Measurements from ENCODE around the gene ATE1.
"Not testable (repeated sequence)": the region's sequence is repeated elsewhere in the genome, so short reads cannot be mapped to it uniquely, and the experiment has no call there.

The ATE1 gene

DNA sequence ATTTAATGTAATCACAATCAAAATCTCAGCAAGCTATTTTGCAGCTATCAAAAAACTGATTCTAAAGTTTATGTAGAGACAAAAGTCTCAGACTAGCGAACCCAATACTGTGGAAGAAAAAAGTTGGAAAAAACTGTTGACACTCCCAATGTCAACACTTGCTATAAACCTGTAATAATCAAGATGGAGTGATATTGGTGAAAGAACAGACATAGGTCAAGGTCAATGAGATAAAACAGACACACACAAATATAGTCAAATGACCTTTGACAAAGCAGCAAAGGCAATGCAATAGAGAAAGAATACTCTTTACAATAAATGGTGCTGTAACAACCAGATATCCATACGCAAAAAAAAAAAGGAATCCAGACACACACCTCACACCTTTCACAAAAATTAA lies 84.5 kb downstream of the ATE1 start:
- Mint-ChIP-seq H3K9me3 (peaks cover 22% of the 10 kb centered on the region), H3K27ac (no peak overlapping the region), H3K36me3 (ENCODE audit: low read depth) (peaks cover 37% of the 10 kb centered on the region), H3K4me1 (ENCODE audit: low read depth) (peaks cover 13% of the 10 kb centered on the region), H3K27me3 (ENCODE audit: low read depth) (no peaks in the 10 kb centered on the region), H3K4me3 (no peak overlapping the region)
- DNase-seq (ENCODE audit: low spot score) = no peak

DNA sequence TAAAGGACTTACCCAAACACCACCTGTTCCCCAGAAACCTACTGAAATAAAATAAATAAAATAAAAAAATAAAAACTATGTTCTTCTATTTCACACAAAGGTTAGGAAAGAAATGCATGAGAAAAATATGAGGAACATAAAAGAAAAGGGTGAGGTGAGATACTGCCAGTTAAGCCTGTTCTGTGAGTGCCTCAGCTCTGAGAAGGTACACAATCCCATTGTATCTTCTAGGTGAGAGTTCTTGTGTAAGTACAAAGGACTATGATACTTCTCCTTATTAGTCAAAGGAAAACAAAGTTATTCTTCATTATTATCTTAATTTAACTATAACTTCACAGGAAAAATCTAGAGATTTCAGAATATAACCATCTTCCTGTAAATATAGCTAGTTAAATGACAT lies 86.0 kb downstream of the ATE1 start:
- no peak overlapping the region for H3K27ac Mint-ChIP-seq
- H3K9me3 Mint-ChIP-seq = peaks cover 22% of the 10 kb centered on the region
- H3K36me3 Mint-ChIP-seq (ENCODE audit: low read depth) = peaks cover 34% of the 10 kb centered on the region
- no peak overlapping the region for H3K4me3 Mint-ChIP-seq
- H3K27me3 Mint-ChIP-seq (ENCODE audit: low read depth) = no peaks in the 10 kb centered on the region
- DNase-seq (ENCODE audit: low spot score) = no peak
- H3K4me1 Mint-ChIP-seq (ENCODE audit: low read depth) = peaks cover 13% of the 10 kb centered on the region

DNA sequence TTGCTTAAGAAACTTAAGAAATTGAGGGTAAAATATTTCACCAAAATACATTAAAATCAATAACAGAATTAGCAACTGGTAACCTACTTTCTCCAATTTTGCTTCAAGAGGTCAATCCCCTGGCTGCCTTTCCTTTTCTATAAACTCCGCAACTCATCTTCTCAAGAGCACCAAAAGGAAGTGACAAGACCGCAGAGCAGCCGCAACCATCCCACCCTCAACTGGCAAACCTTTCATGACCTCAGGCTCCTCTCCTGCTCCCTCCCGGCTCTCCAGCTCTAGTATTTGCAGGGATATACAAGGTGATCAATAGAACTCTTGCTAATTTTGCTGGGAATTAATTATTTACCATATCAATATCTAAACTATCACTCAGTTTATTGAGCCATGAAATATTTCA lies 88.9 kb downstream of the ATE1 start:
- H3K4me3 Mint-ChIP-seq = no peak overlapping the region
- no peak overlapping the region for H3K27ac Mint-ChIP-seq
- no peak for DNase-seq (ENCODE audit: low spot score)
- H3K36me3 Mint-ChIP-seq (ENCODE audit: low read depth) = peaks cover 11% of the 10 kb centered on the region
- H3K9me3 Mint-ChIP-seq = peaks cover 3% of the 10 kb centered on the region
- peaks cover 5% of the 10 kb centered on the region for H3K4me1 Mint-ChIP-seq (ENCODE audit: low read depth)
- H3K27me3 Mint-ChIP-seq (ENCODE audit: low read depth) = no peaks in the 10 kb centered on the region

DNA sequence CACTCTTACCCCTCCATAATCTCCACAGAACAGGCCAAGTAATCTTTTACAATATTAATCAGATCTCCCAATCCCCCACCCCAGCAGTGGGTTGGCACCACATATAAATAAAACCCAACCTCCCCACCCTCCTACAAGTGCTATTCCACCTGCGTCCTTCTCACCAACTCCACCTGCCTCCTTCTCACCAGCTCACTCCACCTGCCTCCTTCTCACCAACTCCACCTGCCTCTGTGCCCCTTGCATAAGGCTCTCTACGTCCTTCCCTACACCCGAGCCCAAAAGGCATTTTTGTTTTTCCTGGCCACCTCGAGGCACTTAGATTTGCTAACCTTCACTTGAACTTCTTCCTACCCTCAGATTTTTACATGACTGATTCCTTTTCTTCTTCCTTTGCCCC lies 89.7 kb downstream of the ATE1 start:
- DNase-seq (ENCODE audit: low spot score) = no peak
- H3K4me1 Mint-ChIP-seq (ENCODE audit: low read depth) = peaks cover 5% of the 10 kb centered on the region
- no peak overlapping the region for H3K4me3 Mint-ChIP-seq
- no peaks in the 10 kb centered on the region for H3K27me3 Mint-ChIP-seq (ENCODE audit: low read depth)
- no peaks in the 10 kb centered on the region for H3K9me3 Mint-ChIP-seq
- H3K36me3 Mint-ChIP-seq (ENCODE audit: low read depth) = peaks cover 9% of the 10 kb centered on the region
- H3K27ac Mint-ChIP-seq = no peak overlapping the region

DNA sequence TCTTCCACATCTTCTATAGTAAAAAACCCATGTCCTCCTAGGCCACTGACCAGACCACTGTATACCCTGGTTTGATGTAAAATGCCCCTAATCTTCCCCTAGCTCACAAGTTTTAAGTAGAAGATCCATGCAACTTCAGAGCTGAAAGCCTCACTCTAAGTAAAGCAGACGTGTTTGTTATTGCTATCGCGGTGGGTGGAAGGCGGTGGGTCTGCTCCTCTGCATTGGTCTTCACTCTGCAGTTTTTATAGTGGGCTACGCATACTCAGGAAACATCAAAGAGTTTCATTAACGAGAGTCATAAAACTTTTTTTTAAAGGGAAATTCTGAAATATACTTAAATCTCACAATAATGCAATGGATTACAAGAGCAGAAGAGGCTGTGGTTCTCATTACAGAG lies 91.7 kb downstream of the ATE1 start:
- Mint-ChIP-seq H3K36me3 (ENCODE audit: low read depth) (peaks cover 10% of the 10 kb centered on the region), H3K27me3 (ENCODE audit: low read depth) (no peaks in the 10 kb centered on the region), H3K4me1 (ENCODE audit: low read depth) (no peaks in the 10 kb centered on the region), H3K27ac (no peak overlapping the region), H3K9me3 (no peaks in the 10 kb centered on the region), H3K4me3 (no peak overlapping the region)
- DNase-seq (ENCODE audit: low spot score) = no peak

DNA sequence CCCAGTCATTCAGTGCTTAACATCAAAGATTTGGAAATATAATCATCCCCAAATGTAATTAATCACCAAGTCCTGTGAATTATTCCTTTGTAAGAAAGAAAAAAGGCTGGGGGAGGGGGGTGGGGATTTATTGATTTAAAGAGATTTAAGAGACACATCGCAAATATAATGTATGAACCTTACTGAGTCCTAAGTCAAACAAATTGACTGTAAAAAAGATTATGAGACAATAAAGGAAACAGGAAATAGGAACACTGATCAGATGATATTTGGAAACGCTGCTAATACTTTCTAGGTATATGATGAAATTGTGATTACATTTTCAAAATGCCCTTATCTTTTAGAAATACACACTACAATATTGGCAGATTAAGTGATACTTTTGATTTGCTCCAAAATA lies 92.5 kb downstream of the ATE1 start:
- Mint-ChIP-seq H3K27me3 (ENCODE audit: low read depth) (no peaks in the 10 kb centered on the region), H3K4me1 (ENCODE audit: low read depth) (no peaks in the 10 kb centered on the region), H3K9me3 (no peaks in the 10 kb centered on the region), H3K27ac (no peak overlapping the region), H3K36me3 (ENCODE audit: low read depth) (peaks cover 10% of the 10 kb centered on the region), H3K4me3 (no peak overlapping the region)
- no peak for DNase-seq (ENCODE audit: low spot score)

DNA sequence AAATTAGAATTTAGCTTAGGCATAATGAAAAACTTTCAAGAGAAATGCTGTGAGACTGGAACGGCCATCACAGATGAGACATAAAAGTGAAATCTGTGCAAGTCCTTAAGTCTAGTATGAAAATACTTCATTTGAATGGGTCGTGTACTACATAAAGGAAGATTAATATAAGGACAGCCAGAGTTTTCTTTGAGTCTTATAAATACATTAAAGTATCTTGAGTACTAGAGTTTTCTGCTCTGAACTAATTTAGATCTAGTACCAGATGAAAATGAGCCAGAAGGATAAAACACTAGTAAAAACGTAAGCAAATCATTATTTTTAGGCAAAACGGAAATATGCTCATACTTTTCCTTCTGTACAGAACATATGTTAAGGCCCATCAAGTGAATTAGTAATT lies 93.1 kb downstream of the ATE1 start:
- no peak for DNase-seq (ENCODE audit: low spot score)
- H3K4me3 Mint-ChIP-seq = no peak overlapping the region
- no peaks in the 10 kb centered on the region for H3K27me3 Mint-ChIP-seq (ENCODE audit: low read depth)
- no peaks in the 10 kb centered on the region for H3K4me1 Mint-ChIP-seq (ENCODE audit: low read depth)
- H3K36me3 Mint-ChIP-seq (ENCODE audit: low read depth) = peaks cover 10% of the 10 kb centered on the region
- H3K27ac Mint-ChIP-seq = no peak overlapping the region
- no peaks in the 10 kb centered on the region for H3K9me3 Mint-ChIP-seq

DNA sequence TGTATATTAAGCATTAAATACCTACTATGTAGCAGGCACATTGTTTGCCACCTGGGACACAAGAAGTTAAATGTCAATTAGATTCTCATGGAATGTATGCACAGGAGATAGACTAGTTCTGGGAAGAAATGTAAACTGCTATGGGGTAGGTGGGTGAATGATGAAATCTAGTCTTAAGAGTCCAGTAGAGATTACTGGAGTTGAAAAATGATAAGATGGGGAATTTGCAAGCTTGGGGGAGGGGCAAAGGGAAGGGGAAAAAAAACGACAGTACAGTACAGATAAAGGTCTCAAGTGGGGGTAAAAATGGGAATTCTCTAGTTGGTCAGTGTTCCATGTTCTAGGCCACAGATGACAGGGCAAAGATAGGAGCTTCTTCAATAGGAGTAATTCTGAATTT lies 94.4 kb downstream of the ATE1 start:
- no peaks in the 10 kb centered on the region for H3K27me3 Mint-ChIP-seq (ENCODE audit: low read depth)
- H3K4me3 Mint-ChIP-seq = no peak overlapping the region
- no peaks in the 10 kb centered on the region for H3K9me3 Mint-ChIP-seq
- peaks cover 15% of the 10 kb centered on the region for H3K36me3 Mint-ChIP-seq (ENCODE audit: low read depth)
- DNase-seq (ENCODE audit: low spot score) = no peak
- no peak overlapping the region for H3K27ac Mint-ChIP-seq
- H3K4me1 Mint-ChIP-seq (ENCODE audit: low read depth) = no peaks in the 10 kb centered on the region

DNA sequence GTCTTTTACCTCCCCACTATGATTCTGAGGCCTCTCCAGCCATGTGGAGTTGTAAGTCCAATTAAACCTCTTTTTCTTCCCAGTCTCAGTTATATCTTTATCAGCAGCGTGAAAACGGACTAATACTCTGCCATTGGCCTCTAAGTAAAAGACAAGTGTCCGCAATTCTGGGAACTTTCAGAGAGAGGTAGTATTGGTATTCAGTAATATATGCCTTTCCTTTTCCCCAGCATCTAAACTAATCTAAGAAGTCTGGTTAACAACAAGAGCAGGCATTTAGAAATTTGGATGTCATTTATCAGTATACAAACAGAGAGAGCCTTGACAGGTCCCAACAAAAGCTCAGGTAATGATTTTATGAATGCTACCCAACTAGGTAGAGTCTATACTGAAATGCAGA lies 95.2 kb downstream of the ATE1 start:
- no peak overlapping the region for H3K27ac Mint-ChIP-seq

DNA sequence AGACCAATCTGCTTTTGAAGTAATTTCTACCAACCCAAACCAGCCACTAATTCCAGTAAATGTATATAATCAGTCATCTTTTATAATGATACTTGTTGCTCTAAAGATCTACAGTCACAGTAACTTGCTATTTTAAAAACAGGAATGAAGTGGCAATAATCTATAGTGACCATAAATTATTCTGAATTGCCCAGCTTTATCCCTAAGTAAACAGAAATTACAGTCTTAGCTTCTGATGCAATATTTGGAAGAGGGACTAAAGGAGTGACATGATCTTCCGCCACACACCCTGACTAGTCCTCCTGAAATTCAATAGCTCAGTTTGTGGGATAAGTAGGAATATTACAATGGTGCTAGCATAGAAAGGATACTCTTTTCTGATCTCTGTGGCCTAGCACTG lies 96.1 kb downstream of the ATE1 start:
- Mint-ChIP-seq H3K27me3 (ENCODE audit: low read depth) (no peaks in the 10 kb centered on the region), H3K4me3 (no peak overlapping the region), H3K4me1 (ENCODE audit: low read depth) (no peaks in the 10 kb centered on the region), H3K36me3 (ENCODE audit: low read depth) (peaks cover 21% of the 10 kb centered on the region), H3K9me3 (no peaks in the 10 kb centered on the region), H3K27ac (no peak overlapping the region)
- no peak for DNase-seq (ENCODE audit: low spot score)

More for the DNA sequence above, 95.2 kb downstream of the ATE1 start:
- Mint-ChIP-seq H3K9me3 (no peaks in the 10 kb centered on the region), H3K27me3 (ENCODE audit: low read depth) (no peaks in the 10 kb centered on the region), H3K4me3 (no peak overlapping the region), H3K36me3 (ENCODE audit: low read depth) (peaks cover 19% of the 10 kb centered on the region), H3K4me1 (ENCODE audit: low read depth) (no peaks in the 10 kb centered on the region)
- DNase-seq (ENCODE audit: low spot score) = no peak

DNA sequence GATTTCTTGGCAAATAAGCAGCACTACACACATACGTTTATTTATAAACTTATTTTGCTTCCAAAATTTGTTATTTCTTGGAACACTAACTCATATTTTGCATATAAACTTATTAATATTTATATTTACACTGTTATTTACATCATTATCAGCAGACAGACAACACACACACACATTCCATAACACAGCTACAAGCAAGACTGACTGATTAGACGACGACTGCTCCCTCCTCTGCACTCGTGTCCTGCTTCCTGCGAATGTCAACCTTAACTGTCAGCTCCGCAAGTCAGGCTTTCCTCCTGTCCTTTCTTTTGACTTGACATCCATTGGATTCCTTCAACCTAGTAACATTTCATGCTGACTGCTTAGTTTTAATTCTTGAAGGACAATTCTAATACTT lies 96.6 kb downstream of the ATE1 start:
- Mint-ChIP-seq H3K4me1 (ENCODE audit: low read depth) (no peaks in the 10 kb centered on the region), H3K27me3 (ENCODE audit: low read depth) (no peaks in the 10 kb centered on the region), H3K36me3 (ENCODE audit: low read depth) (peaks cover 23% of the 10 kb centered on the region), H3K4me3 (no peak overlapping the region), H3K9me3 (no peaks in the 10 kb centered on the region), H3K27ac (no peak overlapping the region)
- no peak for DNase-seq (ENCODE audit: low spot score)

DNA sequence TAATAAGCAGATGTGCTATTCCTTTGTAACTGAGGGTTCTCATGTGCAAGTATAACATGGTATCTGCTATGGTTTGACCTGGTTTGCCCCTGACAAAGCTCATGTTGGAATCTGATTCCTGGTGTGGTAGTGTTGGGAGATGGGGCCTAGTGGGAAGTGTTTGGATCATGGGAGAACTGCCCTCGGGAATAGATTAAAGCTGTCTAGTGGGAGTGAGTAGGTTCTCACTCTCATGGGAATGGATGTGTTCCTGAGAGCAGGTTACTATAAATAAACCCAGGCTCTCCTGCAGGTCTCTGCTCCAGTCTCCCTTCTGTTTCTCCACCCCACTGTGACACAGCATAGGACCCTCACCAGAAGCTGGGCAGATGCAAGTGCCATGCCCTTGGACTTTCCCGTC lies 97.7 kb downstream of the ATE1 start:
- H3K9me3 Mint-ChIP-seq = no peaks in the 10 kb centered on the region
- no peaks in the 10 kb centered on the region for H3K27me3 Mint-ChIP-seq (ENCODE audit: low read depth)
- H3K4me1 Mint-ChIP-seq (ENCODE audit: low read depth) = no peaks in the 10 kb centered on the region
- H3K36me3 Mint-ChIP-seq (ENCODE audit: low read depth) = peaks cover 21% of the 10 kb centered on the region
- H3K4me3 Mint-ChIP-seq = no peak overlapping the region
- H3K27ac Mint-ChIP-seq = no peak overlapping the region
- DNase-seq (ENCODE audit: low spot score) = no peak

DNA sequence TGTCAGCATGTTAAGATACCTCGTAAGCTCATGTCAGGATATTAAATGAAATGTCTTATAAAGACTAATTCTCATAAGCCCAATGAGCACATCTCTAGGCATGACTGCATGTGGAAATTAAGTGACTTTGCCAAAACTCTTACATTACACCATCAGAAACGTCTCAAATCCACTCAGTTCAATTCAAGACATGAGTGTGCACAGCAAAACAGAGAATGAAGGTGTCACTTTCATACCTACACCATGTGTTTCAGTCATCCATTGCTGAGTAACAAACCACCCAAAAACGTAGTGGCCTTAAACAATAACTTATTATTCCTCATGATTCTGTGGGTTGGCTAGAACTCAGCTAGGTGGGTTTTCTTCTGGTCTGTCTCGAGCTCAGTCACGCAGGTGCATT lies 99.8 kb downstream of the ATE1 start:
- Mint-ChIP-seq H3K4me1 (ENCODE audit: low read depth) (no peaks in the 10 kb centered on the region), H3K4me3 (no peak overlapping the region), H3K27me3 (ENCODE audit: low read depth) (no peaks in the 10 kb centered on the region), H3K9me3 (no peaks in the 10 kb centered on the region), H3K27ac (no peak overlapping the region), H3K36me3 (ENCODE audit: low read depth) (peaks cover 18% of the 10 kb centered on the region)
- no peak for DNase-seq (ENCODE audit: low spot score)

DNA sequence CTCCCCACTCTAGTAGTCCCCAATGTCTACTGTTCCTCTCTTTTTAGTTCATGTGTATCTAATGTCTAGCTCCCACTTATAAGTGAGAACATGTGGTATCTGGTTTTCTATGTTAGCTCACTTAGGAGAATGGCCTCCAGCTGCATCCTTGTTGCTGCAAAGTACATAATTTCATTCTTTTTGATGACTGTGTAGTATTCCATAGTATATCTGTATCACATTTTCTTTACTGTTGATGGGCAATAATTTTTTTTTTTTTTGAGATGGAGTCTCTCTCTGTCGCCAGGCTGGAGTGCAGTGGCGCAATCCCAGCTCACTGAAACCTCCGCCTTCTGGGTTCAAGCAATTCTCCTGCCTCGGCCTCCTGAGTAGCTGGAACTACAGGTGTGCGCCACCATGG lies 101.1 kb downstream of the ATE1 start:
- H3K27ac Mint-ChIP-seq; H3K9me3 Mint-ChIP-seq; H3K4me1 Mint-ChIP-seq (ENCODE audit: low read depth); H3K27me3 Mint-ChIP-seq (ENCODE audit: low read depth); H3K4me3 Mint-ChIP-seq; DNase-seq (ENCODE audit: low spot score): not testable (repeated sequence)
- H3K36me3 Mint-ChIP-seq (ENCODE audit: low read depth) = peaks cover 18% of the 10 kb centered on the region

DNA sequence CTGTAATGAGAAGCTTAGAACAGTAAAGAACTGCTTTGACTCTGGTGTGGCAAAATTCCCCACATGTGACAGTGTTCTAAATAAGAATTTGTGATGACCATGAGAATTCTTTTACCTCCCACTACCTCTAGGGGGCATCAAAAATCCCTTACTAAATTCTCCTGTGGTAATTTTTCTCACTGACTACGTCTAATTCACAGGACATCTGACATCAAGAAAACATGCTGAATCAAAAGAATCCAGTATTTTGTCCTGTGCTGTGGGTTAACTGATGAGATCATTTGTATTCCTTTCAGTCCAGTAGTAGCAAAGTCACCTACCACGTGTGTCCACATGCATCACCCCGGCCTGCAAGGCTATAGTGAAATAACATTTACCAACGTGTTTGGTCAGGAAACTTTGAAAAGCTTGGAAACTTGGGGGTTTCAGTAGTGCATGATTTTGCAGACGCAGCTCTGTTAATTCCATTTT lies 103.8 kb downstream of the ATE1 start:
- Mint-ChIP-seq H3K4me1 (ENCODE audit: low read depth) (no peaks in the 10 kb centered on the region), H3K27me3 (ENCODE audit: low read depth) (no peaks in the 10 kb centered on the region), H3K36me3 (ENCODE audit: low read depth) (peaks cover 16% of the 10 kb centered on the region), H3K9me3 (no peaks in the 10 kb centered on the region), H3K27ac (no peak overlapping the region), H3K4me3 (no peak overlapping the region)
- DNase-seq (ENCODE audit: low spot score) = no peak
